Measurements from ENCODE around the gene CDRT15.

- TF ChIP-seq CTCF (conservative IDR thresholded peaks at IDR 0.05; ENCODE audit: low read depth, low read length) (no peak), EZH2 (IDR thresholded peaks at IDR 0.05; ENCODE audit: borderline replicate concordance, low read depth, low read length, poor library complexity, severe bottlenecking) (no peak)
Observed at GRCh38 chr17:14212401-14212800, 24.3 kb downstream of the CDRT15 start.

Data from A673 (cell line).